ENCODE data around the gene CARD19.

DNA sequence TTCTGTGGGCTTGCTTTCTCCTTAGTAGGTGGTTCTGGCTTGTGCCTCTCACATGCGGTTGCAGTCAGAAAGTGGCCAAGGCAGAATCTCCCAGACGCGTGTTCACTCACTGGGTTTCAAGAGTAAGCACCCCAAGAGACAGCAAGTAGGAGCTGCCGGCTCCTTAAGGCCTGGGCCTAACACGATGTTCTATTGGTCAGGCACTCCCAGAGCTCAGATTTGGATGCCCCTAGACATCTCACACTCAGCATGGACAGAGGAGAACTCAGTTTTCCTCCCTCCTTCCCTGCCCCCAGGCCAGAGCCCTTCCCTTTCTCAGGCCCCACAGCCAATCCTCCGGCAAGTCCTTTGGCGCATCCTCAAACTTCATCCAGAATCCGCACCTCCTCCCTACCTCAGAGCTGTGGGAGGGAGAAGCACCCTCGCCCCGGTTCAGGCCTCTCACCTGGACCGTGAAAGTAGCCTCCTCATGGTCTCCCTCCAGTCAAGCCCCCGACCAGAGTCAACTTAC lies 6.5 kb upstream of the CARD19 start:
- TF ChIP-seq, protein P1, sequence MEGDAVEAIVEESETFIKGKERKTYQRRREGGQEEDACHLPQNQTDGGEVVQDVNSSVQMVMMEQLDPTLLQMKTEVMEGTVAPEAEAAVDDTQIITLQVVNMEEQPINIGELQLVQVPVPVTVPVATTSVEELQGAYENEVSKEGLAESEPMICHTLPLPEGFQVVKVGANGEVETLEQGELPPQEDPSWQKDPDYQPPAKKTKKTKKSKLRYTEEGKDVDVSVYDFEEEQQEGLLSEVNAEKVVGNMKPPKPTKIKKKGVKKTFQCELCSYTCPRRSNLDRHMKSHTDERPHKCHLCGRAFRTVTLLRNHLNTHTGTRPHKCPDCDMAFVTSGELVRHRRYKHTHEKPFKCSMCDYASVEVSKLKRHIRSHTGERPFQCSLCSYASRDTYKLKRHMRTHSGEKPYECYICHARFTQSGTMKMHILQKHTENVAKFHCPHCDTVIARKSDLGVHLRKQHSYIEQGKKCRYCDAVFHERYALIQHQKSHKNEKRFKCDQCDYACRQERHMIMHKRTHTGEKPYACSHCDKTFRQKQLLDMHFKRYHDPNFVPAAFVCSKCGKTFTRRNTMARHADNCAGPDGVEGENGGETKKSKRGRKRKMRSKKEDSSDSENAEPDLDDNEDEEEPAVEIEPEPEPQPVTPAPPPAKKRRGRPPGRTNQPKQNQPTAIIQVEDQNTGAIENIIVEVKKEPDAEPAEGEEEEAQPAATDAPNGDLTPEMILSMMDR (IDR thresholded peaks at IDR 0.05) = no peak
- TF ChIP-seq POLR2A (IDR thresholded peaks at IDR 0.05) = no peak
